ENCODE measurements around the gene ETFA. TPM values are rescaled to one million over a fixed set of nuclear protein-coding genes. Genes with fewer than 3 reads are reported as not detected.
A peak's percentile ranks its signal among the peaks of the same experiment; 100 is the strongest.

The ETFA gene
- total and polyA plus RNA-seq, 9 of the 15 experiments (the other 6 are each of a cell fraction or from before 2014, with no cell fraction given) = 130 to 543 (median 232) TPM

- no peak for FAIRE-seq
- CTCF ChIA-PET (ENCODE audit: low intra/inter-chr PET ratio) = no interaction called here
These were observed 130.9 kb downstream of the ETFA start for GRCh38 chr15:76180321-76180720.

More at GRCh38 chr15:76180321-76180720, 130.9 kb downstream of the ETFA start:
- BruUV-seq (replicated peaks) = no TSS peak
- no peak overlapping the region for H3K4me3 ChIP-seq
- no peaks in the 10 kb centered on the region for H3K9me1 ChIP-seq (ENCODE audit: control insufficient read depth, insufficient read depth, low read length)
- 2% methylated on average over 7 of the region's 7 CpGs for WGBS (ENCODE audit: insufficient coverage, low coverage, missing lambda C conversion rate)
- H3K4me2 ChIP-seq (ENCODE audit: insufficient read depth, low read length) = no peak overlapping the region
- in situ Hi-C loops (cut with MboI) (loop anchor here (5.0 kb wide), 1 partner anchor 667 kb away; no protein-coding TSS in a partner anchor), intact Hi-C loops (cut with micrococcal nuclease) (no loop called here)
- H3K27me3 ChIP-seq (ENCODE audit: control insufficient read depth in 2 of 2, insufficient read depth in 2 of 2, low read length in 2 of 2) = peaks cover 60 to 78% of the 10 kb centered on the region in 2 experiments
- no peaks in the 10 kb centered on the region for H3K9me3 ChIP-seq (replicated peaks; ENCODE audit: control insufficient read depth, insufficient read depth, low read depth, low read length)
- POLR2A ChIA-PET = interaction anchor here (0.6 kb wide), 1 partner anchor 21 kb away, joined by 4 read pairs; no protein-coding TSS in a partner anchor
- H2AFZ ChIP-seq (ENCODE audit: low read depth, low read length) = no peak overlapping the region
- no peaks in the 10 kb centered on the region; the same call in 1 of the 2 replicates for H4K20me1 ChIP-seq (replicated peaks; ENCODE audit: control insufficient read depth, insufficient read depth, low read length)
- no peak for DNase-seq (ENCODE audit: extremely low read depth in 1 of 4, low spot score in 3 of 4)
- no peaks in the 10 kb centered on the region for H3K4me1 ChIP-seq (replicated peaks in 1 of 2; ENCODE audit: control insufficient read depth in 2 of 2, insufficient read depth in 2 of 2, low read length in 2 of 2)
- ATAC-seq = no peak
- no peaks in the 10 kb centered on the region for H3K36me3 ChIP-seq (ENCODE audit: control insufficient read depth, insufficient read depth, low read length)
- TF ChIP-seq RAD51 (IDR thresholded peaks at IDR 0.05; ENCODE audit: borderline replicate concordance, low read depth) (peak; percentile 44; the same call in 1 of the 2 replicates), MLX (CRISPR knock-in tag; conservative IDR thresholded peaks at IDR 0.05) (no peak)
- TF ChIP-seq, protein P1, sequence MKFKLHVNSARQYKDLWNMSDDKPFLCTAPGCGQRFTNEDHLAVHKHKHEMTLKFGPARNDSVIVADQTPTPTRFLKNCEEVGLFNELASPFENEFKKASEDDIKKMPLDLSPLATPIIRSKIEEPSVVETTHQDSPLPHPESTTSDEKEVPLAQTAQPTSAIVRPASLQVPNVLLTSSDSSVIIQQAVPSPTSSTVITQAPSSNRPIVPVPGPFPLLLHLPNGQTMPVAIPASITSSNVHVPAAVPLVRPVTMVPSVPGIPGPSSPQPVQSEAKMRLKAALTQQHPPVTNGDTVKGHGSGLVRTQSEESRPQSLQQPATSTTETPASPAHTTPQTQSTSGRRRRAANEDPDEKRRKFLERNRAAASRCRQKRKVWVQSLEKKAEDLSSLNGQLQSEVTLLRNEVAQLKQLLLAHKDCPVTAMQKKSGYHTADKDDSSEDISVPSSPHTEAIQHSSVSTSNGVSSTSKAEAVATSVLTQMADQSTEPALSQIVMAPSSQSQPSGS (CRISPR knock-in tag; IDR thresholded peaks at IDR 0.05) = no peak
- TF ChIP-seq, protein P2, sequence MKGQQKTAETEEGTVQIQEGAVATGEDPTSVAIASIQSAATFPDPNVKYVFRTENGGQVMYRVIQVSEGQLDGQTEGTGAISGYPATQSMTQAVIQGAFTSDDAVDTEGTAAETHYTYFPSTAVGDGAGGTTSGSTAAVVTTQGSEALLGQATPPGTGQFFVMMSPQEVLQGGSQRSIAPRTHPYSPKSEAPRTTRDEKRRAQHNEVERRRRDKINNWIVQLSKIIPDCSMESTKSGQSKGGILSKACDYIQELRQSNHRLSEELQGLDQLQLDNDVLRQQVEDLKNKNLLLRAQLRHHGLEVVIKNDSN (CRISPR knock-in tag; IDR thresholded peaks at IDR 0.05) = peak; percentile 39; the same call in 1 of the 2 replicates
- TF ChIP-seq, protein P3, sequence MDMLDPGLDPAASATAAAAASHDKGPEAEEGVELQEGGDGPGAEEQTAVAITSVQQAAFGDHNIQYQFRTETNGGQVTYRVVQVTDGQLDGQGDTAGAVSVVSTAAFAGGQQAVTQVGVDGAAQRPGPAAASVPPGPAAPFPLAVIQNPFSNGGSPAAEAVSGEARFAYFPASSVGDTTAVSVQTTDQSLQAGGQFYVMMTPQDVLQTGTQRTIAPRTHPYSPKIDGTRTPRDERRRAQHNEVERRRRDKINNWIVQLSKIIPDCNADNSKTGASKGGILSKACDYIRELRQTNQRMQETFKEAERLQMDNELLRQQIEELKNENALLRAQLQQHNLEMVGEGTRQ (CRISPR knock-in tag; IDR thresholded peaks at IDR 0.05) = peak; percentile 54
- H3K27ac ChIP-seq (ENCODE audit: extremely low read depth, low read depth, low read length) = no peak overlapping the region
- H3K79me2 ChIP-seq (ENCODE audit: control insufficient read depth, insufficient read depth, low read length) = no peaks in the 10 kb centered on the region
- H3K9ac ChIP-seq (ENCODE audit: insufficient read depth in 1 of 2, low read depth in 2 of 2, low read length in 2 of 2) = no peak overlapping the region
